ENCODE measurements around the gene TNFAIP3. TPM values are rescaled to one million over a fixed set of nuclear protein-coding genes. Genes with fewer than 3 reads are reported as not detected.
A peak's percentile ranks its signal among the peaks of the same experiment; 100 is the strongest.
"Not testable (repeated sequence)": the region's sequence is repeated elsewhere in the genome, so short reads cannot be mapped to it uniquely, and the experiment has no call there.

Gene TNFAIP3
- total RNA-seq, 1 donor from 2014 or later = 6.7 TPM

- not testable (repeated sequence) for DNase-seq (ENCODE audit: low spot score)
Observed at GRCh38 chr6:137844773-137845172, 22.3 kb upstream of the TNFAIP3 start.

- no peak for DNase-seq (ENCODE audit: low spot score)
Observed at GRCh38 chr6:137845460-137845859, 21.6 kb upstream of the TNFAIP3 start.

- no peak for DNase-seq (ENCODE audit: low spot score)
Observed at GRCh38 chr6:137846274-137846673, 20.8 kb upstream of the TNFAIP3 start.

GRCh38 chr6:137846772-137847313 is 20.2 kb upstream of the TNFAIP3 start:
- DNase-seq (ENCODE audit: low spot score) = no peak

- no peak for DNase-seq (ENCODE audit: low spot score)
Observed at GRCh38 chr6:137847748-137848147, 19.3 kb upstream of the TNFAIP3 start.

GRCh38 chr6:137848672-137849071 is 18.4 kb upstream of the TNFAIP3 start:
- no peak for DNase-seq (ENCODE audit: low spot score)

- DNase-seq (ENCODE audit: low spot score) = no peak
Observed at GRCh38 chr6:137849181-137849980, 17.7 kb upstream of the TNFAIP3 start.

GRCh38 chr6:137849981-137850714 is 16.9 kb upstream of the TNFAIP3 start:
- no peak for DNase-seq (ENCODE audit: low spot score)

GRCh38 chr6:137850816-137851602 is 16.1 kb upstream of the TNFAIP3 start:
- no peak for DNase-seq (ENCODE audit: low spot score)

- DNase-seq (ENCODE audit: low spot score) = no peak
Observed at GRCh38 chr6:137851669-137852068, 15.4 kb upstream of the TNFAIP3 start.

GRCh38 chr6:137852346-137852745 is 14.7 kb upstream of the TNFAIP3 start:
- no peak for DNase-seq (ENCODE audit: low spot score)

GRCh38 chr6:137852811-137853210 is 14.2 kb upstream of the TNFAIP3 start:
- no peak for DNase-seq (ENCODE audit: low spot score)

- no peak for DNase-seq (ENCODE audit: low spot score)
Observed at GRCh38 chr6:137853569-137854213, 13.4 kb upstream of the TNFAIP3 start.

GRCh38 chr6:137856138-137856898 is 10.7 kb upstream of the TNFAIP3 start:
- no peak for DNase-seq (ENCODE audit: low spot score)

GRCh38 chr6:137859025-137859424 is 8.0 kb upstream of the TNFAIP3 start:
- no peak for DNase-seq (ENCODE audit: low spot score)

- no peak for DNase-seq (ENCODE audit: low spot score)
Observed at GRCh38 chr6:137860394-137861005, 6.6 kb upstream of the TNFAIP3 start.

GRCh38 chr6:137861550-137862337 is 5.3 kb upstream of the TNFAIP3 start:
- no peak for DNase-seq (ENCODE audit: low spot score)

- peak; percentile 54 for DNase-seq (ENCODE audit: low spot score)
Observed at GRCh38 chr6:137862419-137863090, 4.5 kb upstream of the TNFAIP3 start.

Data from umbilical cord (tissue), 2 donors.